ENCODE data around the gene CIAPIN1.

CIAPIN1 gene

DNA sequence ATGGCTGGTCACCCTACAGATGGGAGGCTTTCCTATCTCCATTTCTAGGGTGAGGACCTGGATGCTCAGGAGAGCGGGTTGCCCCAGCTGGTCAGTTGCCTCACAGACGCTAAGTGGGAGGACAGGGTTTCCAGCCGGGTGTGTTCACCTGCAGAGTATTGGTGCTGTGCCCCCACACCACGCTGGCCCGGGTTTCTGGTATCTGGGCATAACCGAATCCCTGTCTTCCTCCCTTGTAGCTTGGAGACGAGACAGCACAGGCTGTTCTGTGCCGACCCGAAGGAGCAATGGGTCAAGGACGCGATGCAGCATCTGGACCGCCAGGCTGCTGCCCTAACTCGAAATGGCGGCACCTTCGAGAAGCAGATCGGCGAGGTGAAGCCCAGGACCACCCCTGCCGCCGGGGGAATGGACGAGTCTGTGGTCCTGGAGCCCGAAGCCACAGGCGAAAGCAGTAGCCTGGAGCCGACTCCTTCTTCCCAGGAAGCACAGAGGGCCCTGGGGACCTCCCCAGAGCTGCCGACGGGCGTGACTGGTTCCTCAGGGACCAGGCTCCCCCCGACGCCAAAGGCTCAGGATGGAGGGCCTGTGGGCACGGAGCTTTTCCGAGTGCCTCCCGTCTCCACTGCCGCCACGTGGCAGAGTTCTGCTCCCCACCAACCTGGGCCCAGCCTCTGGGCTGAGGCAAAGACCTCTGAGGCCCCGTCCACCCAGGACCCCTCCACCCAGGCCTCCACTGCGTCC lies 65.2 kb downstream of the CIAPIN1 start:
- no peak for DNase-seq

DNA sequence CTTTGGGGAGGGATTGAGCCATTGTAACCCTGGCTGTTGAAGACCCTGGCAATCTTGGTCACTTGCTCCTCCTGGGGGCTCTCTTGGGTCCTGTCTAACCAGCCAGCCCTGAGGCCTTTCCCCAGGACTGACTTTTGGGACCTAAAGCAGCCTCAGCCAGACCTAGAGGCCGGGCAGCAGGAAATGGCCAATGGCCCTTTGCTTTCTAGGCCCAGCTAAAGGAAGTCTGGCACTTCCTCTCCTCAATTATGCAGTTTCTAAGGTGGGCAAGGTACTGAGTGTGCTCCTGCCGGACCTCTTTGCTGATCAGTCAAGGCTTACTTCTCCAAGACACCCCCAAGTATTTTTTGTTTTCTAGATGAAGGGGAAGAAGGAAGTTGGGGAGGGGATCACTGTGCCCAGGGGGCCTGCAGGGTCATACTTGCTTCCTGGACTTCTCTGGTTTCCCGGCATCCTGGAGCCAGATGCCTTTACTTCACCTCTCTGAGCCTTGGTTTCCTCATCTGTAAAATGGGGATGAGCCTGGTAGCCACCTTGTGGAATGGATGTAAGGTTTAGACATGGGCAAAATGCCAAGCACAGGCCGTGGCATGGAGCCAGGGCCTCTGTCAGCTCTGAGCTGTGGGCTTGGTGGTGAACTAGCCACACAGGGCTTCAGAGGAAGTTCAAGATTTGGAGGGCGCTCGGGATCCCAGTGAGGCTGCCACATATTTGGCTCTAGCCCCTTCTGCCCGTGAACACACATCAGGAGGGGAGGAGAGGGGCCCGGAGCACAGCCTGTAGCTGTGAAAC lies 66.3 kb downstream of the CIAPIN1 start:
- no peak for DNase-seq

DNA sequence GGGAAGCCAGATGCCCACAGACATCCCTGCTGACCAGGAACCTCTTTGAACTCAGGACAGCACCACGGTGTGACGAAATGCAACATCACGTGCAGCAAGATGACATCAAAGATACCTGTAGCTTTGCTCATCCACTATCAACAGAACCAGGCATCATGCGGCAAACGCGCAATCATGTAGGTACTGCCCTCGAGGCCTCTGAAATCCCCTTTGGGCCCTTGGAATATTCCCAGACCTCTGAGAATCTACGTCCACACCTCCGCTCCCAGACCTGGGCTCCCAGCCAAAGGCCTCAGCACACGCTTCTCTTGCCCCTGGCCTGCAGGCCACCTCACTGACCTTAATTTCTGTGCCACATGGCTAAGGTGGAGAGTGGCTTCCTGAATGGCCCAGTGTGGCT lies 67.6 kb downstream of the CIAPIN1 start:
- no peak for DNase-seq

Measured in SHP77 (cell line).